Measurements from ENCODE around the gene AMOT.
A peak's percentile ranks its signal among the peaks of the same experiment; 100 is the strongest.

DNA sequence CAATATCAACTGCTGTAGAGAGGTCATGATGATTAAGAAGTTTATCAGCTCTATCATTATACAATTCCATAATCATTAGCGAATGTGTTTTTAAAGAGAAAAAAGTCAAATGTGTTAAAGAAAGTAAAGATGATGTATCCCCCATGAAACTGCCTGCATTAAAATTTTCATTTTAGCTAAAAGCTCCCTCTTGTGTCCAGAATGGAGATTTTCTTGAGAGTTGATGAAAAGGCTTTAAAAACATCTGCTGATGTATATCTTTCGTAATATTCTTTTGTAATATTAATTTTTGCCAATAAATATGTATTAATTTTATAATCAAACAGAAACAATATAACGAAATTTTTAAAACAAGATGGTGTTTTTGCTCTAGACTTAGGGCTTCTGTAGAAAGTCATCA, 108.8 kb downstream of the AMOT start:
- TF ChIP-seq, protein P1, sequence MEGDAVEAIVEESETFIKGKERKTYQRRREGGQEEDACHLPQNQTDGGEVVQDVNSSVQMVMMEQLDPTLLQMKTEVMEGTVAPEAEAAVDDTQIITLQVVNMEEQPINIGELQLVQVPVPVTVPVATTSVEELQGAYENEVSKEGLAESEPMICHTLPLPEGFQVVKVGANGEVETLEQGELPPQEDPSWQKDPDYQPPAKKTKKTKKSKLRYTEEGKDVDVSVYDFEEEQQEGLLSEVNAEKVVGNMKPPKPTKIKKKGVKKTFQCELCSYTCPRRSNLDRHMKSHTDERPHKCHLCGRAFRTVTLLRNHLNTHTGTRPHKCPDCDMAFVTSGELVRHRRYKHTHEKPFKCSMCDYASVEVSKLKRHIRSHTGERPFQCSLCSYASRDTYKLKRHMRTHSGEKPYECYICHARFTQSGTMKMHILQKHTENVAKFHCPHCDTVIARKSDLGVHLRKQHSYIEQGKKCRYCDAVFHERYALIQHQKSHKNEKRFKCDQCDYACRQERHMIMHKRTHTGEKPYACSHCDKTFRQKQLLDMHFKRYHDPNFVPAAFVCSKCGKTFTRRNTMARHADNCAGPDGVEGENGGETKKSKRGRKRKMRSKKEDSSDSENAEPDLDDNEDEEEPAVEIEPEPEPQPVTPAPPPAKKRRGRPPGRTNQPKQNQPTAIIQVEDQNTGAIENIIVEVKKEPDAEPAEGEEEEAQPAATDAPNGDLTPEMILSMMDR (conservative IDR thresholded peaks at IDR 0.05; ENCODE audit: low read depth, low read length): peak; percentile 49
- TF ChIP-seq CEBPB (IDR thresholded peaks at IDR 0.05; ENCODE audit: low read depth, low read length) (no peak), POLR2A (IDR thresholded peaks at IDR 0.05; ENCODE audit: low read depth, low read length) (no peak), MXI1 (IDR thresholded peaks at IDR 0.05; ENCODE audit: borderline replicate concordance, low read depth, low read length) (no peak), MAFK (IDR thresholded peaks at IDR 0.05; ENCODE audit: low read depth, low read length) (no peak), SMC3 (IDR thresholded peaks at IDR 0.05; ENCODE audit: low read depth, low read length) (peak; percentile 34; the same call in 1 of the 2 replicates)
- TF ChIP-seq, protein P2, sequence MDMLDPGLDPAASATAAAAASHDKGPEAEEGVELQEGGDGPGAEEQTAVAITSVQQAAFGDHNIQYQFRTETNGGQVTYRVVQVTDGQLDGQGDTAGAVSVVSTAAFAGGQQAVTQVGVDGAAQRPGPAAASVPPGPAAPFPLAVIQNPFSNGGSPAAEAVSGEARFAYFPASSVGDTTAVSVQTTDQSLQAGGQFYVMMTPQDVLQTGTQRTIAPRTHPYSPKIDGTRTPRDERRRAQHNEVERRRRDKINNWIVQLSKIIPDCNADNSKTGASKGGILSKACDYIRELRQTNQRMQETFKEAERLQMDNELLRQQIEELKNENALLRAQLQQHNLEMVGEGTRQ (IDR thresholded peaks at IDR 0.05; ENCODE audit: low read depth, low read length): no peak
